Activated CD8-positive, alpha-beta memory T cell treated with anti-CD3 and anti-CD28 coated beads, Interleukin-2, amount 50 U/mL, for 4 hours (primary cell): Measurements from ENCODE around the gene WASL.

Experiments used
- DNase-seq: peaks from one replicate; pipeline ENCODE4 v3.0.0-alpha.2; 2020

The WASL gene

DNA sequence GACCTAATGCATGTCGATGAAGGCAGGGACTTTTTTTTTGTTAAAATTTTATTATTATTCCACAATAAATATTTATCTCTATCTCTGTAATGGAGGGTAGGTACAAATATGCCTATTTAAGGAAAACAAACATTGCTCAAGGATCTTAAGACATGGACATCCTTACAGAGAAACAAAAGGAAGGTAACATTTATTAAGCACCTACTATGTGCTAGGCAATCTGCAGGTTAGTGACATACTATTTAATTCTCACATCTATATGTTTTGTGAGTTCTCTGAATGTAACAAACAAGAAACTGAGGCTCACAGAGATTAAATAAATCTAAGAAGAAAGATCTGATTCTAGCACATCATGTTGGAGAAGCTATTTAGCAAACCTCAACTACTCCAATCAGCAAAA, 61.1 kb downstream of the WASL start:
- no peak for DNase-seq

DNA sequence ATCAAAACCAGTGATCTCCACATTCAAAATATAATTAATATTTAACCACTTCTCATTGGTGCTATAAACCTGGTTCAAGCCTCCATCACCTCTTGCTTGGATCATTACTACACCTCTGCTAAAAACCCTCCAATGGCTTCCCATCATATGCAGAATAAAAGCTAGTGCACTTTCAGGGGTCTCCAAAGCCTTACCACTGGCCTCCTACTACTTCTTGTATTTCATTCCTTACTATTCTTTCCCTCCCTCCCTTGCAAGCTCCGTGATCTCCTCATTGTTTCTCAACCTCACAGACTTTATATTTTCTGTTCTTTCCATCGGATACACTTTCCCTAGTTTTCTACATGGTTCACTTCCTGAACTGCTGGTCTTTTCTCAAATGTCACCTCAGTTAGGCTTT, 61.6 kb downstream of the WASL start:
- DNase-seq: no peak

DNA sequence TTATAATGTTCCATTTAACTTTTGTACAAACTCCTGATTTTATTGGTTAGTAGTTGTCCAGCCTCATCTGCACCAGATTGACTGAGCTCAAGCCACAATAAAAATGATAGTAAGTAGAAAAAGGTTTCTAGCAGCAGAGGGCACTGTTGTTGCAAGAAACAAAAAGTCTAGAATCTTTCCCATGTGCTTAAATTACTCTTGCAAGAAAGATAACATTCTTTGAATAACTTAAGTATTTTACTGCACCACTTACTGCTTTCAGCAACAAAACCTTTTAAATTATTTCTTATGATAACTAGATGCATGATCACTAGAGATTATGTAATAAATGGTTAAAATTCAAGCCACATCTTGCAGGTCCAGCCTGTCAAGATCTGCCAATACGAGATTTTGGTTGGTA, 66.1 kb downstream of the WASL start:
- no peak for DNase-seq

GRCh38 chr7:123681561-123681960, 67.2 kb downstream of the WASL start:
- no peak for DNase-seq

DNA sequence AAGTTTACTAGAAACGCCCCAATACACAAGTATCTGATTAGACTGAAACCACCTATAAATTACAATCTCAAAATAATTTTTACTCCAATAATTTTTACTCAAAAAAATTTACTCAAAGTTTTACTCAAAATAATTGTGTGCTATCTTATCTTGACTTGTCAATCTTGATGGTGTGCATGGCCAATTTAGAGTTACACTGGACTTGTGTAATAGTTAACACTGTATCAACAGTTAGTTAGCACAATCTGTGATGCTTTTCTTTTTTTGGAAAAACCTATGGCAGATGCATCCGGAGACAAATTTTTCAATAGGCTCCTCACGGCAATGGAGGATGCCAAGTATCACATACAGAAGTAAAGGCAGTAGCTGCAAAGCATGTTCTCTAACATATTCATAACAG, 68.2 kb downstream of the WASL start:
- DNase-seq: no peak

DNA sequence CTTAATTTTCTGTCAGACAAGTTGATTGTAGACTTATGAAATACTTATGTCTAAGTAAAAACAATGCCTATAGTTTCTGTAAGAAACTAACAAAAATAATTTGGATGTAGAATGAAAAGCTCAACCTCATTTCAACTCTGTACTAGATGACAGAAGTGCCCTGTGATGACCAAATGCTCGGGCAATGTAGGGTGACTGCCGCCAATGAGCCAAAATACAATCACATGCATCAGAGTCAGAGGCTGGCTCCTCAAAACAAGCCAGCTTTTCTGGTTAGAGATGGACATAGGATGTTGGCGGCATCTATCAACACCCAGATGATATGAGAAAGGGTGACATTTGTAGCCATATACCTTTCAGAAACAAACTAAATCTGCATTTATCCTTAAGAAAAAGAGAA, 69.2 kb downstream of the WASL start:
- DNase-seq: no peak

GRCh38 chr7:123677061-123677715, 71.6 kb downstream of the WASL start:
- DNase-seq: no peak

GRCh38 chr7:123675181-123675473, 73.7 kb downstream of the WASL start:
- no peak for DNase-seq

DNA sequence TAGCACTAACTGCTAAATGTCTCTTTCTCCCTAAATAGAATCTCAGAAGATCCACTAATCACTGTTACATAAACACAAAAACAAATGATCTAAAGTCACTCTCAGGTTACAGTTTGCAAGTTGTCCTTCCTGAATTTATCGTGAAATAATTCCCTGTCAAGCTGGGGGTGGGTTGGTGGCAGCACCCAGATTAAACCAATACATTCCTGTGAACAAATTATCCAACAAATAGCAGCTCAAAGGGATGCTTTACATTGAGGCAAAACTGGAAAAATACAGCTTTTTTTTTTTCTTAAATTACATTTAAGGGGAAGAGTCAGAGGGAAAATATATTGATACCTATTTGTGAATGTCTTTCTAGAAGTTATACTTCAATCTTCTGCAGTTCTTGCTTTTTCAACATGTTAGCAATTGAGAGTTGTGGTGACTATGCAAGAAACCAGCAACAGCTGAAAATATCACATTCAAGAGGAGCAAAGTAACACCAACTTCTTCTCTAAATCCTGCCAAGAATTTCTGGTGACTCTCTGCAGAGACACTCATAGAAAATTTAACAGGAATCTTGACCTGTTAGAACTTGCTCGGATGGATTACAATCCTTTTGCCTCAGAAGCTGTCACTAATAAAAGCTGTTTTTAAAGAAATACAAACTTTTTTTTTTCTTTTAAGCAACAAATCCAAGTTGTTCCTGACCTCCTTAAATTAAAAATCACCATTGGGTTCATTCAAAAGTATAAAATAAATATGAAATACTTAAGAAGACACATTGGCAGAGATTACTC, 74.2 kb downstream of the WASL start:
- DNase-seq: no peak

- no peak for DNase-seq
These were observed 74.9 kb downstream of the WASL start for GRCh38 chr7:123673752-123674398.

DNA sequence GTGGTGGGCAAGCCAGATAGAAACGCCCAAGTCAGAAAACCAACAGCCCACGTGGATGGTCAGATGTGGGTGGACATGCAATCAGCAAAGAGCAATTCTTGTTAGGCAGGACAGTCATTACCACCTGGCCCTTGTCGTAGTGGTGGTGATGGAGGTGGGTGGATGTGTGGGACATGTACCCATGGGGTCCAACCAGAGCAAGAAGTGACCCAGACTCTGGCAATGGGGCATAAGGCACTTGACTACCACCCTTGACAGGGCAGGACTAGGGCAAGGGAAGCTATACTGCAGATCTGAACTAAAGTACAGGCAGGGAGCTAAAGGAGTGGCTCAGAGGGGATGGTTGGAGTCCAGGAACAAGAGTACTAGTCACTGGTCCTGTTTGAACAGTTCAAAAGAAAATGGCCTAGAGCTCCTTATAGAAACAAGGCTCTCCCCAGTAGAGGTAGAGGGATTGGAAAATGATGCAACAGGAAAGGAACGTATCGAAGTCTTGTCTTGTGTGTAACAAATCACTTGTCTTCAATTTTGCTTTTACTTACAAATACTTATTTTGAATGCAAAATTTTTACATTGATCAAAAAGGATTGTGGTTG, 75.6 kb downstream of the WASL start:
- DNase-seq: no peak

GRCh38 chr7:123669485-123669884, 79.3 kb downstream of the WASL start:
- DNase-seq: no peak

DNA sequence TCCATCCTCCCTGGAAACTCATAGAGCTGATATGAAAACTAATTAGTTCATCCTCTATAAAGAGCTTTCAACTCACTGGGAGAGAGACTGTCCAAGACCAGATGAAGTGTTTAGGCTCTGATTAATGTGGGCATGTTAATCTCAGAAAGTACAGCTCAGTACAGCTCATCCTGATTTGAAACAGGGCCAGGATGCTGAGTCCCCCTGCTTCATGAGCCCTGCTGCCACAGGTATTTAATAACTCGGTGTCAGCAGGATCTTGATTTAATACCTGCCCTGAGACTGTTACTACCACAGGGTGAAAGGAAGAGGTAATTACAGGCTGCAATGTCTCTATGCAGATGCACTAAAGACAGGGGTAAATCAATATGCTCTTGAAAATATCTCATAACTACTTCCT, 82.3 kb downstream of the WASL start:
- no peak for DNase-seq

- DNase-seq: no peak
These were observed 82.9 kb downstream of the WASL start for GRCh38 chr7:123665896-123666295.

DNA sequence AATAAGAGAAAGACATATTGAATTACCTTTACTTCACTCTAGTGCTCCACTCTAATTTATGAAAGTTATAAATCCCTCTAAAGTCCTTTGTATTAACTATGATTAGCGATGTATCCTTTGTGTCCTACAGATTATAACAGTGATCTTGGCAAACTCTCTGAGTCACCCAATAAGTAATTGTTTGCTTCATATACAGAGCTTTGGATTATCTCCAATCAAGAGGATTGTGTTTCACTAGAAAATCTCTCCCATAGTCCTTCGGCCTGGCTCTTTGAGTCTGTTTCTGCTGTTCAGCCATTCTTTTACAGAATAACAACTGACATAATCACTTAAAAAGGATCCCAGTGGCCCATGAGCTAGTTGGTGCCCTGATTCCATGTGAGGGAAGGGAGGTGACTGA, 83.6 kb downstream of the WASL start:
- DNase-seq: no peak

DNA sequence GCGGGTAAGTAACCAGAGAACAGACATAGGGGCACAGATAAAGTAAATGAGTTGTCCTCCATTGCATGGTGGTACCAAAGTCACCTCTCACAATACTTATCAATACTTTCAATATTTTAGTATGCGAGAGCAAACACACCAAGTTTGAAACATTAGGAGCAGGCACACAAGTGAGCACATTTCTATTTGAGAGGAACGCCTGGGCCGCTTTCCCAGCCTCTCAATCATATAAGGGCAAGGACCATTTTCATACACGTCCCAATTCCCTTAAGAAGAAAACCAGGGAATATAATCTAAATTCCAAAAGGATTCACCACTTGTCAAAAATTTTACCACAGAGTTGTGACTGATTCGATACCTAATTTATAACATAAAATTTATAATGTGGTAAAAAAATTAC, 85.6 kb downstream of the WASL start:
- DNase-seq: no peak

- no peak for DNase-seq
These were observed 86.0 kb downstream of the WASL start for GRCh38 chr7:123662755-123663154.

DNA sequence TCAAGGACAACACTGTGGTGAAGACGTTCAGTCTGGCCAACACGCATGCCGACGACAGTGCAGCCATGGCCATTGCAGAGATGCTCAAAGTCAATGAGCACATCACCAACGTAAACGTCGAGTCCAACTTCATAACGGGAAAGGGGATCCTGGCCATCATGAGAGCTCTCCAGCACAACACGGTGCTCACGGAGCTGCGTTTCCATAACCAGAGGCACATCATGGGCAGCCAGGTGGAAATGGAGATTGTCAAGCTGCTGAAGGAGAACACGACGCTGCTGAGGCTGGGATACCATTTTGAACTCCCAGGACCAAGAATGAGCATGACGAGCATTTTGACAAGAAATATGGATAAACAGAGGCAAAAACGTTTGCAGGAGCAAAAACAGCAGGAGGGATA, 86.5 kb downstream of the WASL start:
- DNase-seq: no peak

GRCh38 chr7:123661765-123662164, 87.0 kb downstream of the WASL start:
- DNase-seq: no peak

DNA sequence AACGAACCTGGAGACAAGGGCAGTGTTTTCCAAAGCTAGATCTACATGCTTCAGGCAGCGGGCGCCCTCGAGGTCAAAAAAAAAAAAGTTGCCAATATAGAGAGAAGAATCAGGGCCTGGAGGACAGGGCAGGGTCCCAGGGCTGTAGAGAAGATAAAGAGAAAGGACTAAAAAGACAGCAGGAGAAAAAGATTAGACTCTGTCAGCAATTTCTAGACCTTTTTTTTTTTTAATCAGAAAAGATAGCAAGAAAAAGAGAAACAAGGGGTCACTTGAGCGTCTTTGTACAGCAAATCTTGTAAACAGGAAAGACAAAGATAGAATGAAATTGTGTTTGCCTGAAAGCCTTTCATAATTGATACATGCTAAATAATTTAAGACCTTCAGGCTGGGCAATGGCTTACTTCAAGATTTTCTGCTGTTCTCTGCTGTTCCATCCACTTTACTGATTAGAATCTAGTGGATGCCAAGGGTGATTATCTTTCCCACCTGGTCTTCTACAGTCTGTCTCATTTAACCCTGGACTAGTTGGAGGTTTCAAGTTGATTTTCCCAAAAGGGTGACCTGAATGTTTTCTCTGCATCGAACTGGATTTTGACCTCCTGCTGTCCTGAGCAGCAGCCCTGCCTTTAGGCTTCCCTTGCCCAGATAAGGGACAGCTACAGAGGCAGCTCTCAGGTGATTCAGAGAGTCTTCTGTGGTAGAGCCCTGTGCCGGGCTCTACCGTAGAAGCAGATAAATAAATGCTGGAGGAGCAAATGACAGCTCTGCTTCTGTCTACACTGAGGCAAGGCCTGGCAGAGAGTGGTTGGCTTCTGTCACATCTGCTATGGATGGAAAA, 88.1 kb downstream of the WASL start:
- no peak for DNase-seq

- DNase-seq: no peak
These were observed 90.8 kb downstream of the WASL start for GRCh38 chr7:123658023-123658422.

- DNase-seq: no peak
These were observed 91.5 kb downstream of the WASL start for GRCh38 chr7:123657304-123657685.
